NT2/D1 (cell line): Measurements from ENCODE around the gene FGF11.

Experiments
- DNase-seq: peaks from one replicate; pipeline ENCODE4 v3.0.0-alpha.2; 2011; ENCODE audit warnings: low read depth, low spot score
- H3K27me3 ChIP-seq: 2 replicates; pipeline ENCODE4 v1.6.0; 2011; ENCODE audit warnings: mild to moderate bottlenecking; ENCODE audit not compliant: insufficient read length, insufficient read depth
- H3K36me3 ChIP-seq: 2 replicates; pipeline ENCODE4 v1.6.1; 2011; ENCODE audit warnings: mild to moderate bottlenecking, low read length, mixed read lengths; ENCODE audit not compliant: insufficient read depth, insufficient read length
- H3K4me1 ChIP-seq: 2 replicates; pipeline ENCODE4 v1.5.1; 2011; ENCODE audit not compliant: insufficient read depth, insufficient read length
- H3K4me3 ChIP-seq: 2 replicates; pipeline ENCODE4 v1.5.1; 2011; ENCODE audit warnings: low read depth; ENCODE audit not compliant: insufficient read length
- H3K9ac ChIP-seq: 2 replicates; pipeline ENCODE4 v1.6.0; 2011; ENCODE audit warnings: low read depth; ENCODE audit not compliant: insufficient read length
- H3K9me3 ChIP-seq: 2 replicates; pipeline ENCODE4 v1.5.1; 2011; ENCODE audit warnings: mild to moderate bottlenecking, low read length; ENCODE audit not compliant: insufficient read depth
- SUZ12 ChIP-seq: IDR thresholded peaks from 2 replicates; pipeline ENCODE4 v1.6.1; 2011; ENCODE audit not compliant: insufficient read length, insufficient read depth; ENCODE audit errors: extremely low read depth
- YY1 ChIP-seq: IDR thresholded peaks from 2 replicates; pipeline ENCODE4 v1.6.1; 2011; ENCODE audit not compliant: insufficient read length, insufficient read depth
- ZNF274 ChIP-seq: IDR thresholded peaks from 2 replicates; pipeline ENCODE4 v1.6.1; 2011; ENCODE audit warnings: mild to moderate bottlenecking, low read depth, low read length

The FGF11 gene

GRCh38 chr17:7442142-7442541, 2.8 kb downstream of the FGF11 start:
- no peak for DNase-seq
- Histone ChIP-seq H3K9ac (no peak overlapping the region), H3K9me3 (no peaks in the 10 kb centered on the region), H3K4me1 (peaks cover 11% of the 10 kb centered on the region), H3K36me3 (no peaks in the 10 kb centered on the region), H3K27me3 (peaks cover 54% of the 10 kb centered on the region), H3K4me3 (no peak overlapping the region)
- TF ChIP-seq ZNF274 (no peak), SUZ12 (no peak), YY1 (no peak)

GRCh38 chr17:7443499-7444485, 4.5 kb downstream of the FGF11 start:
- Histone ChIP-seq H3K4me3 (no peak overlapping the region), H3K9me3 (no peaks in the 10 kb centered on the region), H3K36me3 (no peaks in the 10 kb centered on the region), H3K9ac (no peak overlapping the region), H3K4me1 (peaks cover 4% of the 10 kb centered on the region), H3K27me3 (peaks cover 39% of the 10 kb centered on the region)
- DNase-seq, result no peak
- TF ChIP-seq ZNF274 (no peak), YY1 (no peak), SUZ12 (no peak)

GRCh38 chr17:7444682-7445618, 5.6 kb downstream of the FGF11 start, which contains the start of gene CHRNB1:
Gene CHRNB1 (plus strand): TSS chr17:7445061. CDS start chr17:7445128, 67 bp downstream.
- Histone ChIP-seq H3K27me3 (peaks cover 29% of the 10 kb centered on the region), H3K9ac (peak within 1 kb of the TSS; percentile 72), H3K4me3 (peak within 1 kb of the TSS; percentile 42), H3K9me3 (no peaks in the 10 kb centered on the region), H3K36me3 (no peaks in the 10 kb centered on the region), H3K4me1 (peaks cover 4% of the 10 kb centered on the region)
- TF ChIP-seq YY1, result no peak
- no peak for TF ChIP-seq ZNF274
- no peak for TF ChIP-seq SUZ12
- no peak for DNase-seq

- Histone ChIP-seq H3K9me3 (no peaks in the 10 kb centered on the region), H3K27me3 (peaks cover 29% of the 10 kb centered on the region), H3K36me3 (no peaks in the 10 kb centered on the region), H3K4me3 (peak overlapping the region; percentile 42), H3K4me1 (peaks cover 4% of the 10 kb centered on the region), H3K9ac (peak overlapping the region; percentile 50)
- TF ChIP-seq YY1 (no peak), SUZ12 (no peak), ZNF274 (no peak)
- DNase-seq, result no peak
Measured at GRCh38 chr17:7445619-7445968, 6.3 kb downstream of the FGF11 start.

- Histone ChIP-seq H3K9ac (no peak overlapping the region), H3K9me3 (no peaks in the 10 kb centered on the region), H3K27me3 (peaks cover 12% of the 10 kb centered on the region), H3K36me3 (no peaks in the 10 kb centered on the region), H3K4me3 (no peak overlapping the region), H3K4me1 (peaks cover 2% of the 10 kb centered on the region)
- TF ChIP-seq YY1 (no peak), SUZ12 (no peak), ZNF274 (no peak)
- no peak for DNase-seq
Measured at GRCh38 chr17:7448461-7448860, 9.1 kb downstream of the FGF11 start.

- H3K27me3 ChIP-seq, result no peaks in the 10 kb centered on the region
- H3K36me3 ChIP-seq, result peaks cover 18% of the 10 kb centered on the region
- no peak overlapping the region for H3K9ac ChIP-seq
- TF ChIP-seq SUZ12 (no peak), ZNF274 (no peak), YY1 (no peak)
- H3K4me1 ChIP-seq, result peaks cover 10% of the 10 kb centered on the region
- no peak for DNase-seq
- H3K9me3 ChIP-seq, result no peaks in the 10 kb centered on the region
- H3K4me3 ChIP-seq, result no peak overlapping the region
Measured at GRCh38 chr17:7459961-7460545, 20.7 kb downstream of the FGF11 start.
